NOMO-1 treated with dmso at 0.1 percent for 144 hours (cell line): ENCODE results near the gene MADCAM1.

ENCODE experiments used
- DNase-seq: peaks from one replicate; lab custom pipeline; 2025; ENCODE audit not compliant: unreplicated experiment; lab: John Stamatoyannopoulos, UW

The MADCAM1 gene

GRCh38 chr19:508204-509150 lies 12.2 kb downstream of the MADCAM1 start:
- no peak for DNase-seq

GRCh38 chr19:510606-511100 lies 14.4 kb downstream of the MADCAM1 start:
- peak; percentile 89 for DNase-seq

- DNase-seq = peak; percentile 79
These were observed 15.0 kb downstream of the MADCAM1 start for GRCh38 chr19:511101-511851.

GRCh38 chr19:512547-513365 lies 16.5 kb downstream of the MADCAM1 start:
- DNase-seq = no peak

GRCh38 chr19:513368-514165 lies 17.3 kb downstream of the MADCAM1 start:
- DNase-seq = no peak

GRCh38 chr19:514166-514663 lies 17.9 kb downstream of the MADCAM1 start:
- DNase-seq = no peak

GRCh38 chr19:517721-518597 lies 21.7 kb downstream of the MADCAM1 start:
- DNase-seq = no peak

GRCh38 chr19:518598-519231 lies 22.4 kb downstream of the MADCAM1 start:
- no peak for DNase-seq

- no peak for DNase-seq
These were observed 23.2 kb downstream of the MADCAM1 start for GRCh38 chr19:519449-519865.

GRCh38 chr19:522726-523125 lies 26.4 kb downstream of the MADCAM1 start:
- DNase-seq = no peak

- no peak for DNase-seq
These were observed 27.9 kb downstream of the MADCAM1 start for GRCh38 chr19:524062-524674.

GRCh38 chr19:525029-525428 lies 28.7 kb downstream of the MADCAM1 start:
- DNase-seq = no peak

- DNase-seq = no peak
These were observed 29.7 kb downstream of the MADCAM1 start for GRCh38 chr19:525857-526419.

- DNase-seq = no peak
These were observed 34.1 kb downstream of the MADCAM1 start for GRCh38 chr19:530134-531008.

GRCh38 chr19:531009-531752 lies 34.9 kb downstream of the MADCAM1 start:
- DNase-seq = peak; percentile 72
